Measurements from ENCODE around the gene NRN1L.

Gene NRN1L

GRCh38 chr16:67933805-67934204, 49.1 kb downstream of the NRN1L start:
- in situ Hi-C loops (cut with HindIII; ENCODE audit: low sequenced_read_pairs), result no loop called here

- in situ Hi-C loops (cut with HindIII; ENCODE audit: low sequenced_read_pairs), result no loop called here
Measured at GRCh38 chr16:67934306-67935100, 49.8 kb downstream of the NRN1L start.

- in situ Hi-C loops (cut with HindIII; ENCODE audit: low sequenced_read_pairs), result no loop called here
Measured at GRCh38 chr16:67935101-67935401, 50.4 kb downstream of the NRN1L start.

- in situ Hi-C loops (cut with HindIII; ENCODE audit: low sequenced_read_pairs), result no loop called here
Measured at GRCh38 chr16:67935402-67936123, 50.9 kb downstream of the NRN1L start.

Data from DLD1 (cell line).